ENCODE data around the gene CLDN5. TPM values are rescaled to one million over a fixed set of nuclear protein-coding genes. Genes with fewer than 3 reads are reported as not detected.

CLDN5 gene
- total and polyA plus RNA-seq, 2 donors from 2014 or later, result 47.8 to 48.4 TPM

DNA sequence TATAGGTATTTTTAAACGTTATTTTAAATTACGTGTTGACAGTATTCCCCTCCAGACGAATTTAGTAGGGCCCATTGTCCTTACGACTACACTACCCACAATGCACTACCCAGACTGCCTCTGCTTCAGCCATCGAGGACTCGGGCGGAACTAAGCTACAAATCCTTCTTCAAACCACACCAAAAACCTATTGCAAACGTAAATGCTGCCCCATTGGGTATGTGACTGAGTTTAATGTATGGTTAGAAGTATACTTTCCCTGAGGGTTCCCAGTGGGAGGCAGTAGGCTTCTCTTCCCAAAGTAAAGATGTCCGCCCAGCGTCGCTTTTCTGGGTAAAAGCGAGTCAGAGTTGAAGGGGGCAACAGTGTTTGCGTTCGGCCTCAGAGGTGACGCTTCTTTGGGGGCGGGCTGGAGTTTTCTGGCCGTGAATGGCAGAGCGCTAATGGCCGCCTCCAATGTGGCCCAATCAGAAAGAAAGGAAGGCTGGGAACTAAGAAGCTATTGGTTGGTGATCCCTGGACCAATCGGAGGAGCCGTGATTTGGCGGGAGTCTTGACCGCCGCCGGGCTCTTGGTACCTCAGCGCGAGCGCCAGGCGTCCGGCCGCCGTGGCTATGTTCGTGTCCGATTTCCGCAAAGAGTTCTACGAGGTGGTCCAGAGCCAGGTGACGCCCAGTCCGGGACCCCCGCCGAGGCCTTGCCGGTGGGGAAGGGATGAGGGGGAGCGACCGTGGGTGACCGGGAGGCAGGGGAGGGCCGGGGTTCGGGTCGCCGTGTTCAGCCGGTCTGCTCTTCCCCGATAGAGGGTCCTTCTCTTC, 44.6 kb downstream of the CLDN5 start, which contains the start of gene CDC45:
TSS of gene CDC45 (plus strand) at position 566 of the 818 bp plus-strand sequence. CDS start at position 615, 49 bp downstream.
- intact Hi-C loops (cut with DNase I), result no loop called here
- Histone ChIP-seq H3K36me3 (ENCODE audit: control insufficient read depth in 2 of 3, insufficient read depth in 3 of 3, low read length in 3 of 3) (peaks cover 0 to 8% (median 2%) of the 10 kb centered on the region in 3 donors), H3K9ac (ENCODE audit: low read length in 3 of 3) (peak within 1 kb of the TSS; percentile 72 to 78 (median 75)), H3K9me3 (ENCODE audit: control insufficient read depth in 2 of 3, insufficient read depth in 1 of 3, low read length in 3 of 3) (no peaks in the 10 kb centered on the region), H3K4me3 (ENCODE audit: low read length in 3 of 3) (peak within 1 kb of the TSS; percentile 85 to 98 (median 91)), H3K27me3 (ENCODE audit: control insufficient read depth, insufficient read depth, low read length) (no peaks in the 10 kb centered on the region), H3K4me1 (ENCODE audit: control insufficient read depth in 2 of 3, insufficient read depth in 2 of 3, low read depth in 1 of 3, low read length in 3 of 3) (peaks cover 0 to 4% (median 4%) of the 10 kb centered on the region in 3 donors), H3K27ac (ENCODE audit: low read depth in 2 of 2, low read length in 2 of 2) (peak within 1 kb of the TSS; percentile 94 to 98)
- DNase-seq (peak; percentile 97 to 99 (median 99)), FAIRE-seq (peak; percentile 95)
- TF ChIP-seq, protein P1, sequence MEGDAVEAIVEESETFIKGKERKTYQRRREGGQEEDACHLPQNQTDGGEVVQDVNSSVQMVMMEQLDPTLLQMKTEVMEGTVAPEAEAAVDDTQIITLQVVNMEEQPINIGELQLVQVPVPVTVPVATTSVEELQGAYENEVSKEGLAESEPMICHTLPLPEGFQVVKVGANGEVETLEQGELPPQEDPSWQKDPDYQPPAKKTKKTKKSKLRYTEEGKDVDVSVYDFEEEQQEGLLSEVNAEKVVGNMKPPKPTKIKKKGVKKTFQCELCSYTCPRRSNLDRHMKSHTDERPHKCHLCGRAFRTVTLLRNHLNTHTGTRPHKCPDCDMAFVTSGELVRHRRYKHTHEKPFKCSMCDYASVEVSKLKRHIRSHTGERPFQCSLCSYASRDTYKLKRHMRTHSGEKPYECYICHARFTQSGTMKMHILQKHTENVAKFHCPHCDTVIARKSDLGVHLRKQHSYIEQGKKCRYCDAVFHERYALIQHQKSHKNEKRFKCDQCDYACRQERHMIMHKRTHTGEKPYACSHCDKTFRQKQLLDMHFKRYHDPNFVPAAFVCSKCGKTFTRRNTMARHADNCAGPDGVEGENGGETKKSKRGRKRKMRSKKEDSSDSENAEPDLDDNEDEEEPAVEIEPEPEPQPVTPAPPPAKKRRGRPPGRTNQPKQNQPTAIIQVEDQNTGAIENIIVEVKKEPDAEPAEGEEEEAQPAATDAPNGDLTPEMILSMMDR (IDR thresholded peaks at IDR 0.05; ENCODE audit: borderline replicate concordance, extremely low read depth, insufficient read depth), result no peak

DNA sequence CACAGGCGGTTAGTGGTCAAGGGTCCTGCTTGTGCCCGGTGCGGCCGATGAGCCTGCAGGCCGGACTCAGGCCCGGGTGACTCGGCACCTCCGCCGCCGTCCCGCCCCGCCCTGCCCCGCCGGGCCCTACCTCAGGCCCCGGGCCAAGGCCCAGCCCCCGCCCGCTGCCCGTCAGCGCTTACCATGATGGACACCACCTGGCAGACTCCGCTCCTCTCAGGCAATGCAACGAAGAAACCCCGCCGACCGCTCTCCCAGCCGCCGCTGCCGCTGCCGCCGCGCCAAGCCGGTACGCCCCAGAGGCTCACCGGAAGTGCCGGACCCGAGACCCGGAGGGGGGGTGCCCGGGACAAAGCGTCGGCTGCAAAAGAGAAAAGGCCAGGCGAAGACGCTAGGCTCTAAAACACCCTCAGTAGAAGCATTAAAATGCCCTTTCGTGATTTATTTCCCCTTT, 45.3 kb downstream of the CLDN5 start, which contains the start of gene UFD1:
TSS of gene UFD1 (minus strand) at position 293 of the 454 bp plus-strand sequence. CDS start at position 185, 108 bp downstream.
- FAIRE-seq (no peak), DNase-seq (peak; percentile 91 to 94 (median 94))
- intact Hi-C loops (cut with DNase I), result no loop called here
- peaks cover 0 to 9% (median 3%) of the 10 kb centered on the region in 3 donors for H3K36me3 ChIP-seq (ENCODE audit: control insufficient read depth in 2 of 3, insufficient read depth in 3 of 3, low read length in 3 of 3)
- peaks cover 0 to 4% (median 4%) of the 10 kb centered on the region in 3 donors for H3K4me1 ChIP-seq (ENCODE audit: control insufficient read depth in 2 of 3, insufficient read depth in 2 of 3, low read depth in 1 of 3, low read length in 3 of 3)
- peak within 1 kb of the TSS; percentile 72 to 78 (median 75) for H3K9ac ChIP-seq (ENCODE audit: low read length in 3 of 3)
- H3K27me3 ChIP-seq (ENCODE audit: control insufficient read depth, insufficient read depth, low read length), result no peaks in the 10 kb centered on the region
- TF ChIP-seq, protein P1 (IDR thresholded peaks at IDR 0.05; ENCODE audit: borderline replicate concordance, extremely low read depth, insufficient read depth), result no peak
- peak within 1 kb of the TSS; percentile 85 to 98 (median 91) for H3K4me3 ChIP-seq (ENCODE audit: low read length in 3 of 3)
- H3K27ac ChIP-seq (ENCODE audit: low read depth in 2 of 2, low read length in 2 of 2), result peak within 1 kb of the TSS; percentile 94 to 98
- no peaks in the 10 kb centered on the region for H3K9me3 ChIP-seq (ENCODE audit: control insufficient read depth in 2 of 3, insufficient read depth in 1 of 3, low read length in 3 of 3)

DNA sequence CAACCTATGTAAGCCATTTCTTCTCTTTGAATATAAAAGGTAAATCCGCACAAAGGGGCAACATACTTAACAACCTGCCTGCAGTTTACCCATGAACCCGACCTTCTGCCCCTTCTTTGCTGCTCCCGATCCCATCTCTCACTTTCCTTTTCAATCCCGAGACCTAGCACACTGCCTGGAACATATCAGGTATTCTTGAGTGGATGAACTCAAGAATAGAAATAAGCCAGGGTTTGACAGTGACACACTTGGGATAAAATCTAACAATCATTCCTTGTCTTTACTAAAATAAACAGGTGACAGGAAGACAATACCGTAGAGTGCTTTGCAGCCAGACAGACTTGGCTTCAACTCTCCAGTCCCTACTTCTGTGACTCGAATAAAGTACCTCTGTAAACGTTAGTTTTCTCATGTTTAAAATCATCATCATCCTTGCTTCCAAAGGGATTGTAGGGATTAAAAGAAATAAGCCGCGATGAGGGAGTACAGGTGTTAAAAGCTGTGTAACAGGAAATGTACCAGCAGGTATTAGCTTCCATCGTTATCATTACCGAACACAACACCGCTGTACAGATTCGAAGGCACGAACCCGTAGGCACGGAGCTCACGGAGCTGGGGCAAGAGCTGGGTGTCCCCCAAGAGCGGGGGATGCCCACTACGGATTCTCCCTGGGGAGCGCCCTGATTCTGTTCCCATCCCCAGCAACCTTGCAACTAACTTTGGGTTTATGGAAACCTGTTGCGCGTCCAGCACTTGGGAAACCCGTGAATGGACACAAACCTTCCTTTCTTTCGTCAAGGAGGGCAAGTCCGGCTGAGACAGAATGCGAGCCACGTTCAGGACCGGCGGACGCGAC, 45.9 kb downstream of the CLDN5 start:
- Histone ChIP-seq H3K4me1 (ENCODE audit: control insufficient read depth in 2 of 3, insufficient read depth in 2 of 3, low read depth in 1 of 3, low read length in 3 of 3) (peaks cover 0 to 4% (median 4%) of the 10 kb centered on the region in 3 donors), H3K27me3 (ENCODE audit: control insufficient read depth, insufficient read depth, low read length) (no peaks in the 10 kb centered on the region), H3K27ac (ENCODE audit: low read depth in 2 of 2, low read length in 2 of 2) (peak overlapping the region; percentile 94 to 98), H3K9ac (ENCODE audit: low read length in 3 of 3) (peak overlapping the region; percentile 49 to 75 (median 72)), H3K9me3 (ENCODE audit: control insufficient read depth in 2 of 3, insufficient read depth in 1 of 3, low read length in 3 of 3) (no peaks in the 10 kb centered on the region), H3K36me3 (ENCODE audit: control insufficient read depth in 2 of 3, insufficient read depth in 3 of 3, low read length in 3 of 3) (peaks cover 0 to 9% (median 4%) of the 10 kb centered on the region in 3 donors), H3K4me3 (ENCODE audit: low read length in 3 of 3) (peak overlapping the region; percentile 54 to 98 (median 91))
- TF ChIP-seq, protein P1 (IDR thresholded peaks at IDR 0.05; ENCODE audit: borderline replicate concordance, extremely low read depth, insufficient read depth), result no peak
- FAIRE-seq (no peak), DNase-seq (peak in 1 of 5 donors; percentile 10)
- intact Hi-C loops (cut with DNase I), result no loop called here

Measured in kidney (tissue), 14 donors.